ENCODE data around the gene NAMPT. TPM values are rescaled to one million over a fixed set of nuclear protein-coding genes. Genes with fewer than 3 reads are reported as not detected.

NAMPT gene
- total RNA-seq, 6 experiments from 2014 or later: 36.4 to 52.1 (median 44.6) TPM

GRCh38 chr7:106285855-106286492, 1.2 kb upstream of the NAMPT start:
- no peak for DNase-seq
- H3K27me3 Mint-ChIP-seq (ENCODE audit: insufficient read depth): peaks cover 3% of the 10 kb centered on the region
- H3K4me1 Mint-ChIP-seq (ENCODE audit: low read depth): peaks cover 40% of the 10 kb centered on the region
- no peak for TF ChIP-seq CTCF (IDR thresholded peaks at IDR 0.05)
- peak overlapping the region; percentile 96 for H3K4me3 Mint-ChIP-seq
- peak overlapping the region; percentile 99 for H3K27ac Mint-ChIP-seq
- no peaks in the 10 kb centered on the region for H3K9me3 Mint-ChIP-seq
- H3K36me3 Mint-ChIP-seq (ENCODE audit: low read depth): 0 out of 2 replicates have a peak, but pooled peaks cover 5% of the 10 kb centered on the region

GRCh38 chr7:106285051-106285854, 470 bp upstream of the NAMPT start:
- TF ChIP-seq CTCF (IDR thresholded peaks at IDR 0.05): peak; percentile 20; the same call in 1 of the 2 replicates
- H3K9me3 Mint-ChIP-seq: no peaks in the 10 kb centered on the region
- peak; percentile 95 for DNase-seq
- peaks cover 3% of the 10 kb centered on the region for H3K27me3 Mint-ChIP-seq (ENCODE audit: insufficient read depth)
- peak overlapping the region; percentile 99 for H3K27ac Mint-ChIP-seq
- 0 out of 2 replicates have a peak, but pooled peaks cover 5% of the 10 kb centered on the region for H3K36me3 Mint-ChIP-seq (ENCODE audit: low read depth)
- H3K4me1 Mint-ChIP-seq (ENCODE audit: low read depth): peaks cover 38% of the 10 kb centered on the region
- H3K4me3 Mint-ChIP-seq: peak overlapping the region; percentile 96

- no peak for TF ChIP-seq CTCF (IDR thresholded peaks at IDR 0.05)
These were observed 711 bp downstream of the NAMPT start for GRCh38 chr7:106283831-106284713.

GRCh38 chr7:106283501-106283830, 1.3 kb downstream of the NAMPT start:
- TF ChIP-seq CTCF (IDR thresholded peaks at IDR 0.05): no peak
- Mint-ChIP-seq H3K36me3 (ENCODE audit: low read depth) (0 out of 2 replicates have a peak, but pooled peaks cover 5% of the 10 kb centered on the region), H3K27ac (peak overlapping the region; percentile 90), H3K4me3 (peak overlapping the region; percentile 95), H3K27me3 (ENCODE audit: insufficient read depth) (peaks cover 3% of the 10 kb centered on the region), H3K9me3 (no peaks in the 10 kb centered on the region), H3K4me1 (ENCODE audit: low read depth) (peaks cover 45% of the 10 kb centered on the region)
- DNase-seq: no peak

More at GRCh38 chr7:106283831-106284713, 711 bp downstream of the NAMPT start:
- Mint-ChIP-seq H3K4me3 (peak overlapping the region; percentile 95), H3K9me3 (no peaks in the 10 kb centered on the region), H3K4me1 (ENCODE audit: low read depth) (peaks cover 39% of the 10 kb centered on the region), H3K36me3 (ENCODE audit: low read depth) (0 out of 2 replicates have a peak, but pooled peaks cover 5% of the 10 kb centered on the region), H3K27ac (peak overlapping the region; percentile 90), H3K27me3 (ENCODE audit: insufficient read depth) (peaks cover 3% of the 10 kb centered on the region)
- peak; percentile 9 for DNase-seq

- DNase-seq: no peak
- peak overlapping the region; percentile 95; the same call in 1 of the 2 replicates for H3K4me3 Mint-ChIP-seq
- peaks cover 3% of the 10 kb centered on the region for H3K27me3 Mint-ChIP-seq (ENCODE audit: insufficient read depth)
- H3K36me3 Mint-ChIP-seq (ENCODE audit: low read depth): 0 out of 2 replicates have a peak, but pooled peaks cover 5% of the 10 kb centered on the region
- peaks cover 51% of the 10 kb centered on the region for H3K4me1 Mint-ChIP-seq (ENCODE audit: low read depth)
- H3K9me3 Mint-ChIP-seq: no peaks in the 10 kb centered on the region
- TF ChIP-seq CTCF (IDR thresholded peaks at IDR 0.05): no peak
- no peak overlapping the region for H3K27ac Mint-ChIP-seq
These were observed 1.9 kb downstream of the NAMPT start for GRCh38 chr7:106282852-106283251.
